ENCODE data around the gene NOL6.
"Not testable (repeated sequence)": the region's sequence is repeated elsewhere in the genome, so short reads cannot be mapped to it uniquely, and the experiment has no call there.

The NOL6 gene

GRCh38 chr9:33424043-33424442 lies 49.7 kb downstream of the NOL6 start:
- H3K4me1 ChIP-seq (ENCODE audit: control insufficient read depth, insufficient read depth, low read length); H3K9me3 ChIP-seq (ENCODE audit: control insufficient read depth, low read length); H3K4me3 ChIP-seq (ENCODE audit: insufficient read depth, low read depth, low read length); H3K27ac ChIP-seq (ENCODE audit: insufficient read depth, low read depth, low read length, poor library complexity, severe bottlenecking); H3K36me3 ChIP-seq (ENCODE audit: control insufficient read depth, insufficient read depth, low read length); H3K27me3 ChIP-seq (ENCODE audit: control insufficient read depth, insufficient read depth, low read length, poor library complexity, severe bottlenecking): not testable (repeated sequence)
- no CpG with 5 or more reads among the region's 7 CpGs for WGBS, 2 experiments

DNA sequence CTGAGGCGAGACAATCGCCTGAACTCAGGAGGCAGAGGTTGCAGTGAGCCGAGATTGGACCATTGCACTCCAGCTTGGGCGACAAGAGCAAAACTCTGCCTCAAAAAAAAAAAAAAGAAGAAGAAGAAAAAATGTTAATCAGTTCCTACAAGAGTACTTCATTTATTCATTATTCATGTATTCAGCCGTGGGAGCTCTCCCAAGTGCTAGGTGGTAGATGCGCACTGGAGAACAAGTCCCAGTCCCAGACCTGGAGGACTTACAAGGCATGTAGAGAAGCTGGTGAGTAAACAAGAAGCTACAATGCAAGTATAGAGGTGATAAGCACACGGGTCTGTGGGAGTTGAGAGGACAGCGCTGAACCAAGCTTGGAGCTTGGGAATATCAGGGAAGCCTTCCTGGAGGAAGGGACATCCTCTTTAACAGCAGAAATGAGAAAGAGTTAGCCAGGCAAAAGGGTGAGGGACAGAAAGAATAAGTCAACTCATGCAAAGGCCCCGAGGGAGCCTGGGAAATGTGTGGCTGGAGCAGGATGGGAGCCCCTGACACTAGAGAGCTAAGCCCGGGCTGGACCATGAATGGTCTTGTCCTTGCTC lies 53.9 kb downstream of the NOL6 start:
- 79 to 83% methylated on average over 10 of the region's 10 CpGs for WGBS, 2 experiments

DNA sequence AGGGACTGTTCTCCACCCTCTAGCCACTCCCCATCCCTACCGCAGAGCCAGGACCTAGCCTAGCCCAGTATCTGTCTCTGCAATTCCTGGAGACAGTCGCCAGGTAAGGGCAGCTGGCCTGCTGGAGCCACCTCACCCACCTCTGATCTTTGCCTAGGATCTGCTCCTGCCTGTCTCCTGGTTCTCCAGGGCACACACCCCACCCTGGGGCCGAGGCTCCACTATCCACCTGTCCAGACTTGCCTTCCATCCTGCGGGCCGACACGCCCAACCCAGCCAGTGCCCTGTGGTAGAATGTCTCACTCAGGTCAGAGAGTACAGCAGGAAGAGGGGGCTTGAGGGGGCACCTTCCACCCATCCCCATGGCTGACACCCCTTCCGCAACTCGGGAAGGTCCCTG lies 55.6 kb downstream of the NOL6 start:
- H3K4me1 ChIP-seq (ENCODE audit: control insufficient read depth, insufficient read depth, low read length), result no peaks in the 10 kb centered on the region
- 94% methylated on average over 8 of the region's 8 CpGs for WGBS, 2 experiments
- no peak overlapping the region for H3K4me3 ChIP-seq (ENCODE audit: insufficient read depth, low read depth, low read length)
- no peaks in the 10 kb centered on the region for H3K9me3 ChIP-seq (ENCODE audit: control insufficient read depth, low read length)
- H3K36me3 ChIP-seq (ENCODE audit: control insufficient read depth, insufficient read depth, low read length), result no peaks in the 10 kb centered on the region
- no peaks in the 10 kb centered on the region for H3K27me3 ChIP-seq (ENCODE audit: control insufficient read depth, insufficient read depth, low read length, poor library complexity, severe bottlenecking)
- H3K27ac ChIP-seq (ENCODE audit: insufficient read depth, low read depth, low read length, poor library complexity, severe bottlenecking), result no peak overlapping the region

More for the DNA sequence above, 53.9 kb downstream of the NOL6 start:
- H3K4me1 ChIP-seq (ENCODE audit: control insufficient read depth, insufficient read depth, low read length), result no peaks in the 10 kb centered on the region
- H3K4me3 ChIP-seq (ENCODE audit: insufficient read depth, low read depth, low read length), result no peak overlapping the region
- no peaks in the 10 kb centered on the region for H3K27me3 ChIP-seq (ENCODE audit: control insufficient read depth, insufficient read depth, low read length, poor library complexity, severe bottlenecking)
- no peaks in the 10 kb centered on the region for H3K36me3 ChIP-seq (ENCODE audit: control insufficient read depth, insufficient read depth, low read length)
- H3K27ac ChIP-seq (ENCODE audit: insufficient read depth, low read depth, low read length, poor library complexity, severe bottlenecking), result no peak overlapping the region
- H3K9me3 ChIP-seq (ENCODE audit: control insufficient read depth, low read length), result no peaks in the 10 kb centered on the region

DNA sequence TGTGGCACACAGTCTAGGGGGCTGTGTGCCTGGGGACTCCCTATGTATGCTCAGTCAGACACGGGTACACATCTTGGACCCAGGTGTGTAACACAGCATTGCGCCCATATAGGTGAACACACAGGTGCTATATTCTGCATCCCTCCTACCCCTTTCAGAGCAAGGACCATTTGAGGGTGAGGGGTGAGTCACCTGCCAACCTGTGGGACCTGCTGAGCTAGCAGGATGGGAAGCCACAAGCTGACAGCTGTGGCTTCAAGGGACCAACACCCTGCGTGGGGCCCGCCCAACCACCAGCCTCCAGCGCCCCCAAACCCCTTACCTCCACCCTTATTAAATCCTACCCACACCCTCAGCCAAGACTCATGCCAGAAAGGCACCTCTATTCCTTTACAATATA lies 56.7 kb downstream of the NOL6 start:
- Histone ChIP-seq H3K9me3 (ENCODE audit: control insufficient read depth, low read length) (no peaks in the 10 kb centered on the region), H3K27ac (ENCODE audit: insufficient read depth, low read depth, low read length, poor library complexity, severe bottlenecking) (no peak overlapping the region), H3K4me3 (ENCODE audit: insufficient read depth, low read depth, low read length) (no peak overlapping the region), H3K4me1 (ENCODE audit: control insufficient read depth, insufficient read depth, low read length) (no peaks in the 10 kb centered on the region), H3K27me3 (ENCODE audit: control insufficient read depth, insufficient read depth, low read length, poor library complexity, severe bottlenecking) (no peaks in the 10 kb centered on the region), H3K36me3 (ENCODE audit: control insufficient read depth, insufficient read depth, low read length) (no peaks in the 10 kb centered on the region)
- 76 to 81% methylated on average over 5 of the region's 5 CpGs for WGBS, 2 experiments

GRCh38 chr9:33415501-33416038 lies 58.2 kb downstream of the NOL6 start:
- H3K9me3 ChIP-seq (ENCODE audit: control insufficient read depth, low read length), result no peaks in the 10 kb centered on the region
- WGBS, 2 experiments, result 46 to 51% methylated on average over 9 of the region's 9 CpGs
- H3K36me3 ChIP-seq (ENCODE audit: control insufficient read depth, insufficient read depth, low read length), result no peaks in the 10 kb centered on the region
- H3K27ac ChIP-seq (ENCODE audit: insufficient read depth, low read depth, low read length, poor library complexity, severe bottlenecking), result no peak overlapping the region
- no peaks in the 10 kb centered on the region for H3K4me1 ChIP-seq (ENCODE audit: control insufficient read depth, insufficient read depth, low read length)
- no peak overlapping the region for H3K4me3 ChIP-seq (ENCODE audit: insufficient read depth, low read depth, low read length)
- H3K27me3 ChIP-seq (ENCODE audit: control insufficient read depth, insufficient read depth, low read length, poor library complexity, severe bottlenecking), result no peaks in the 10 kb centered on the region

DNA sequence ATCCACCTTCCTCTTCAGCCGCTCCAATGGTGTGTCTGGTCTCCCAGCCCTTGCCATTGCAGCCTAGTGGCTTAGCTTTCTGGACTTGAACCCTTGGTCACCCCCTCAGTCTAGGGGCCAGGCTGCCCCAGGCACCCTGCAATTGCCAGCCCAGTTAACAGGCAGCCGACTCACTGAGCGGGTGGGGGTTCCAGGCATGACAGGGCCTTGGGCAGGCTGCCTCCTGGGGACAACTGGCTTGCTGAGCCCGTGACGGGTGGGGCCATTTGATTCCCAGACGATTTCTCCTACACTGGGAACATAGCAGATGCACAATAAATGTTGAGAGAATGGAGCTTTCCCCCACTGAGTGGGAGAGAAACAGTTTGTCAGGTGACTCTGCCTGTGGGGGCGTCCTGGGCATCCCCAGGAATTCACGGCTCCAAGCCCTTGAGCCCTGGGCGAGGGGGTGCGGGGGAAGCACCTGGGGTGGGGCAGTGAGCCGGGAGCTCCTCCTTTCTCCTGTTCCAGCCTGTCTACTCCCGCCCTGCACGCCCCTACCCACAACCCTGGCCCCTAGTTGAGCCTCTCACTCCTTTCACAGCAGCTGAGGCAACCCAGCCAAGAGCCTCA lies 58.7 kb downstream of the NOL6 start:
- no peak overlapping the region for H3K4me3 ChIP-seq (ENCODE audit: insufficient read depth, low read depth, low read length)
- H3K4me1 ChIP-seq (ENCODE audit: control insufficient read depth, insufficient read depth, low read length), result no peaks in the 10 kb centered on the region
- no peaks in the 10 kb centered on the region for H3K9me3 ChIP-seq (ENCODE audit: control insufficient read depth, low read length)
- 87 to 88% methylated on average over 13 of the region's 13 CpGs for WGBS, 2 experiments
- no peaks in the 10 kb centered on the region for H3K27me3 ChIP-seq (ENCODE audit: control insufficient read depth, insufficient read depth, low read length, poor library complexity, severe bottlenecking)
- no peak overlapping the region for H3K27ac ChIP-seq (ENCODE audit: insufficient read depth, low read depth, low read length, poor library complexity, severe bottlenecking)
- no peaks in the 10 kb centered on the region for H3K36me3 ChIP-seq (ENCODE audit: control insufficient read depth, insufficient read depth, low read length)

- Histone ChIP-seq H3K9me3 (ENCODE audit: control insufficient read depth, low read length) (no peaks in the 10 kb centered on the region), H3K36me3 (ENCODE audit: control insufficient read depth, insufficient read depth, low read length) (no peaks in the 10 kb centered on the region), H3K4me1 (ENCODE audit: control insufficient read depth, insufficient read depth, low read length) (no peaks in the 10 kb centered on the region), H3K4me3 (ENCODE audit: insufficient read depth, low read depth, low read length) (no peak overlapping the region), H3K27ac (ENCODE audit: insufficient read depth, low read depth, low read length, poor library complexity, severe bottlenecking) (no peak overlapping the region), H3K27me3 (ENCODE audit: control insufficient read depth, insufficient read depth, low read length, poor library complexity, severe bottlenecking) (no peaks in the 10 kb centered on the region)
- WGBS, 2 experiments, result 90 to 92% methylated on average over 3 of the region's 3 CpGs
Measured at GRCh38 chr9:33414268-33414667, 59.5 kb downstream of the NOL6 start.

All from ectodermal cell (in vitro differentiated cells).